Thyroid gland (tissue), 4 donors: ENCODE measurements around the gene MSH2.
"Not testable (repeated sequence)": the region's sequence is repeated elsewhere in the genome, so short reads cannot be mapped to it uniquely, and the experiment has no call there.

Source experiments
- CTCF ChIP-seq, 6 experiments: fragments of 200-600 bp in 3 of 6; fragments of 450-650 bp in 3 of 6; sonication (generic) in 3 of 6; IDR thresholded peaks; one replicate each; pipeline ENCODE4 v1.5.1; 2016 to 2019; ENCODE audit warnings: antibody characterized with exemption in 6 of 6, mild to moderate bottlenecking in 2 of 6, inconsistent platforms in 1 of 6, moderate library complexity in 1 of 6
- POLR2A ChIP-seq, 2 donors: fragments of 450-650 bp; IDR thresholded peaks; one replicate each; pipeline ENCODE4 v1.6.1; 2017; ENCODE audit warnings: antibody characterized with exemption in 2 of 2, mild to moderate bottlenecking in 2 of 2, moderate library complexity in 1 of 2

DNA sequence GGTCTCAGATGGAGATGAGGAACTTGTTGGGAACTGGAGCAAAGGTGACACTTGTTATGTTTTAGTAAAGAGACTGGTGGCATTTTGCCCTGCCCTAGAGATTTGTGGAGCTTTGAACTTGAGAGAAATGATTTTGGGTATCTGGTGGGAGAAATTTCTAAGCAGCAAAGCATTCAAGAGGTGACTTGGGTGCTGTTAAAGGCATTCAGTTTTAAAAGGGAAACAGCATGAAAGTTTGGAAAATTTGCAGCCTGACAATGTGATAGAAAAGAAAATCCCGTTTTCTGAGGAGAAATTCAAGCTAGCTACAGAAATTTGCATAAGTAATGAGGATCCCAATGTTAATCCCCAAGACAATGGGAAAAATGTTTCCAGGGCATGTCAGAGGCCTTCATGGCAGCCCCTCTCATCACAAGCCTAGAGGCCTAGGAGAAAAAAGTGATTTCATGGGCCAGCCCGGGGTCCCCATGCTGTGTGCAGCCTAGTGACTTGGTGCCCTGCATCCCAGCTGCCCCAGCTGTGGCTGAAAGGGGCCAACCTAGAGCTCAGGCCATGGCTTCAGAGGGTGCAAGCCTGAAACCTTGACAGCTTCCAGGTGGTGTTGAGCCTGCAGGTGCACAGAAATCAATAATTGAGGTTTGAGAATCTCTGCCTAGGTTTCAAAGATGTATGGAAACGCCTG lies 3.8 kb downstream of the MSH2 start:
- TF ChIP-seq CTCF, POLR2A (IDR thresholded peaks at IDR 0.05): not testable (repeated sequence)
